ENCODE results near the gene MSLN. TPM values are rescaled to one million over a fixed set of nuclear protein-coding genes. Genes with fewer than 3 reads are reported as not detected.

The MSLN gene
- total RNA-seq = not detected in 2 replicates

GRCh38 chr16:760545-761343, at the start of gene MSLN:
TSS of gene MSLN (plus strand) at chr16:760734. CDS start at chr16:762681, 1,947 bp downstream.

GRCh38 chr16:714558-715476, 45.7 kb upstream of the MSLN start, which contains the start of gene METRN:
TSS of gene METRN (plus strand) at chr16:715118. CDS start at chr16:715290, 172 bp downstream.

GRCh38 chr16:720990-721764, 39.4 kb upstream of the MSLN start, which contains the start of gene ANTKMT:
TSS of gene ANTKMT (plus strand) at chr16:721146. CDS start at chr16:721275, 129 bp downstream.

GRCh38 chr16:726438-727290, 33.9 kb upstream of the MSLN start, which contains the start of the genes CCDC78 and HAGHL:
TSS of gene CCDC78 (minus strand) at chr16:726443. CDS start at chr16:726367, 76 bp downstream.
TSS of gene HAGHL (plus strand) at chr16:727106. CDS start at chr16:727510, 404 bp downstream.

GRCh38 chr16:740764-741505, 19.6 kb upstream of the MSLN start, which contains the start of gene CIAO3:
TSS of gene CIAO3 (minus strand) at chr16:740997. CDS start at chr16:740985, 12 bp downstream.

GRCh38 chr16:787978-788398, 27.5 kb downstream of the MSLN start, which contains the start of gene RPUSD1:
TSS of gene RPUSD1 (minus strand) at chr16:788381. CDS start at chr16:787737, 644 bp downstream.

GRCh38 chr16:788399-789126, 28.0 kb downstream of the MSLN start, which contains the start of gene CHTF18:
TSS of gene CHTF18 (plus strand) at chr16:788620. CDS start at chr16:788685, 65 bp downstream.

GRCh38 chr16:799948-800833, 39.7 kb downstream of the MSLN start, which contains the start of gene GNG13:
TSS of gene GNG13 (minus strand) at chr16:800734. CDS start at chr16:799077, 1,657 bp downstream.

Small RNAs within 50 kb of the gene (small RNA-seq; reads per million reads assigned to genes)
- gene MIR662 = not detected

Other genes starting within 250 kb of the MSLN start
- gene CAPN15, start 233.0 kb upstream of the MSLN start, total RNA-seq = 45.2 and 67.6 TPM in 2 replicates
- gene PRR35, start 200.3 kb upstream of the MSLN start, total RNA-seq = not detected in 2 replicates
- 0.37 and 0.59 TPM in 2 replicates for gene NHLRC4, start 193.7 kb upstream of the MSLN start, total RNA-seq
- 23.5 and 25.6 TPM in 2 replicates for gene PIGQ, start 190.8 kb upstream of the MSLN start, total RNA-seq
- 11.4 and 13.3 TPM in 2 replicates for gene RAB40C, start 170.7 kb upstream of the MSLN start, total RNA-seq
- gene WFIKKN1, start 129.7 kb upstream of the MSLN start, total RNA-seq = 0.20 and 0.37 TPM in 2 replicates
- gene METTL26, start 124.4 kb upstream of the MSLN start, total RNA-seq = 88.2 and 125 TPM in 2 replicates
- gene MCRIP2, start 118.9 kb upstream of the MSLN start, total RNA-seq = 23.7 and 25.7 TPM in 2 replicates
- gene WDR90, start 111.4 kb upstream of the MSLN start, total RNA-seq = 15.4 and 25.8 TPM in 2 replicates
- 40.4 and 58.6 TPM in 2 replicates for gene RHOT2, start 92.6 kb upstream of the MSLN start, total RNA-seq
- gene RHBDL1, start 85.1 kb upstream of the MSLN start, total RNA-seq = 0.39 and 1.8 TPM in 2 replicates
- gene STUB1, start 80.3 kb upstream of the MSLN start, total RNA-seq = 129 and 152 TPM in 2 replicates
- gene JMJD8, start 76.4 kb upstream of the MSLN start, total RNA-seq = 30.9 and 35.6 TPM in 2 replicates
- 9.6 and 10.0 TPM in 2 replicates for gene WDR24, start 70.3 kb upstream of the MSLN start, total RNA-seq
- 0.37 and 0.59 TPM in 2 replicates for gene FBXL16, start 54.9 kb upstream of the MSLN start, total RNA-seq
- gene METRN, start 45.6 kb upstream of the MSLN start, total RNA-seq = 54.0 and 71.2 TPM in 2 replicates
- gene ANTKMT, start 39.6 kb upstream of the MSLN start, total RNA-seq = 27.2 and 28.3 TPM in 2 replicates
- 3.7 and 4.7 TPM in 2 replicates for gene CCDC78, start 34.3 kb upstream of the MSLN start, total RNA-seq
- 15.8 and 18.8 TPM in 2 replicates for gene HAGHL, start 33.6 kb upstream of the MSLN start, total RNA-seq
- 34.8 and 36.0 TPM in 2 replicates for gene CIAO3, start 19.7 kb upstream of the MSLN start, total RNA-seq
- 27.2 and 29.1 TPM in 2 replicates for gene RPUSD1, start 27.6 kb downstream of the MSLN start, total RNA-seq
- 16.9 and 20.1 TPM in 2 replicates for gene CHTF18, start 27.9 kb downstream of the MSLN start, total RNA-seq
- not detected in 2 replicates for gene GNG13, start 40.0 kb downstream of the MSLN start, total RNA-seq
- 11.1 and 18.0 TPM in 2 replicates for gene LMF1, start 210.2 kb downstream of the MSLN start, total RNA-seq
- under 0.01 and 0.78 TPM in 2 replicates for gene SOX8, start 221.0 kb downstream of the MSLN start, total RNA-seq